ENCODE data around the gene AP2B1.
"Not testable (repeated sequence)": the region's sequence is repeated elsewhere in the genome, so short reads cannot be mapped to it uniquely, and the experiment has no call there.

The AP2B1 gene

GRCh38 chr17:35703308-35703707 lies 116.2 kb downstream of the AP2B1 start:
- DNase-seq, result not testable (repeated sequence)

- DNase-seq, result no peak
These were observed 118.1 kb downstream of the AP2B1 start for GRCh38 chr17:35705230-35705629.

DNA sequence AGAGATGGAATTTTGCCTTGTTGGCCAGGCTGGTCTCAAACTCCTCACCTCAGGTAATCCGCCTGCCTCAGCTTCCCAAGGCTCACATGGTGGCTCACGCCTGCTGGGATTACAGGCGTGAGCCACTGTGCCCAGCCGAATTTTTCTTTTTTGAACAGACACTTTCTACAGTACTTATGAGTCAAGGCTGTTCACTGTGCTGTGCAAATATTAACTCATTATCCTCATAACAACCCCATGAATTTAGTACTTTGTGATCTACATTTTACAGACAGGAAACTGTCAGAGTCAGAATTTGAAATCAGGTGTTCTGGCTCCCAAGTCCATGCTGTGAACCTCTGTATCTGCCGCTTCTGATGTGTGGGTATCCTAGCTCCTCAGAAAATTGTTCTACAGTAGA lies 118.6 kb downstream of the AP2B1 start:
- no peak for DNase-seq

- no peak for DNase-seq
These were observed 121.0 kb downstream of the AP2B1 start for GRCh38 chr17:35708149-35708548.

GRCh38 chr17:35708951-35709350 lies 121.8 kb downstream of the AP2B1 start:
- no peak for DNase-seq

DNA sequence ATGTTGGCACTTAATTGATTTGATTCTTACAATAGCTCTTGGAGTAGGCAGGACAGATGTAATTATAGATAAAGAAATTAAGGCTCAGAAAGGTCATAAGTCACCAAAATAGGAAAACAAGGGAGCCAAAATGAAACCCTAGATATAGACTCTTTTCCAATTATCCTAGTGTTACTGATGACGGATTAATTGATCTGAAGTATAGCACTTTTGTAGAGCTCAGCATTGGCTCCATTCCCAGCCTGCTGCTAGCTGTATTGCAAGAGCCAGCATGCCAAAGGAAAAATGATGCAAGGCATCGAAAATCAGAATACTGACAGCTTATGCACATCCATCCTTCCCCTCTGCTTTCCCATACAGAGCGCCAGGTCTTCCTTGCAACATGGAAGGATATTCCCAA lies 122.8 kb downstream of the AP2B1 start:
- no peak for DNase-seq

DNA sequence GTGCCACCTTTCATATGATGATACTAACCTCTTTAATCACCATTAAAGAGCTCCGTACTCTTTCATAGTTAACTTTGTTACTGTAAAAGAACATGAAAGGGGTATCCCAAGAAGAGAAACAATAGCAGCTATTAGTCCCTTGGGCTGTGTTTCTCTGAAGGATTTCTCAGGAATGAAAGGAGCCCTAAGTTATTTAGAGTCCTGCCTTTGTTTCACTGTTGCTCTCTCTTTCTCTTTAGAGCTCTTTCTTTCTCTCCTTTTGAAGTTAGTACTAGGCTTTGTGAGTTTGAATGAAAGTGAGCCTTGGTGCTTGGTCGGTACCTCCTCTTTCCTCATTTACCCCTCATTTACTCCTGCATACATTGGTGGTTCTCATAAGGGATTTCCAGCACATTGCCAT lies 123.8 kb downstream of the AP2B1 start:
- DNase-seq, result no peak

DNA sequence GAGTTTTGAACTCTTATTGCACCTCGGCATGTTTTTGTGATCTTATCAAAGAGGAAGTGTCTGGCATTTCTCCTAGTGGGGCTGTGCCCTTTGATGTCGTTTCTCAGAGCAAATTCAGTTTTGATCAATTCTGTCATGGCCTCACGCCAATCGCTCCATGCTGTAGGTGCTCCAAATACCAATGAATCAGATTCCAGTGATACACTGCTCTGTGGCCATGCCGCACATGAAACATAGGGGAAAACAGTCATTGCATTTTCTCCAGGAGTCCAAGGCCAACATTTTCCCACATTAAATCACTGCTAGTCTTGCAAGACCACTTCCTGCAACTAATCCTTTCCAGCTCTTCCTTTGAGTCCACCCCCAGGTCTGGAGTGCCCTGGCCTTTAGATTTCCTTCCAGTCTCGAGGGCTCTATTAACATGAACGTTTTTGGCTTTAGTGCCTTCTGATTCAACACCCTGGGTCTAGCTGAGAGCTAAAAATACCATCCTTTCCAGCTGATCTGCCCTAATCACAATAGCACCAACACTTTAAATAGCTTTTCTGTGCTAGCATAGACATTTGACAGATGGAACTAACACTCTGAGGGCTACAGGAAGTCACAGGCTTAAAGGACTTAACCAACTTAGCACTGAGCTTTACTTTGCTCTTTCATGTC lies 126.1 kb downstream of the AP2B1 start:
- DNase-seq, result no peak

- DNase-seq, result no peak
These were observed 127.9 kb downstream of the AP2B1 start for GRCh38 chr17:35714988-35715387.

GRCh38 chr17:35715416-35715815 lies 128.3 kb downstream of the AP2B1 start:
- DNase-seq, result no peak

- DNase-seq, result no peak
These were observed 129.1 kb downstream of the AP2B1 start for GRCh38 chr17:35716173-35716572.

GRCh38 chr17:35716897-35717465 lies 129.9 kb downstream of the AP2B1 start:
- no peak for DNase-seq

DNA sequence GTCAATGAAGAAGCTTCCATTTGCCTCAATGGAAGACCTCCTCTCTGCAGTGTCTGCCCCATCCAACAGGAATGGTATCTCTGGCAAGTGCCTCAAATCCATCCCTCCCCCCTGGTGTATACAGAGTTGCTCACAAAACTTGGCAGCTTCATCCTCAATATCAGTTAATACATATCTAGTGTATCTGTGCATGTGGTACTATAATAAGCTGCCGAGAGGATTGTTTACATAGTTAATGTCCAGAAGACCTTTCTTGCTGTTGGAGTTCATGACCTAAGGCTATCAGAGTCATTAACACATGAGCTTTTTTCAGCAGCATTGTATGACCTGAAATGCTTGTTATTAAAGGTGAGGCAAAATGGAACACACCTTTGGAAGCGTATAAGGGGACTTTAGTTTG lies 130.4 kb downstream of the AP2B1 start:
- no peak for DNase-seq

DNA sequence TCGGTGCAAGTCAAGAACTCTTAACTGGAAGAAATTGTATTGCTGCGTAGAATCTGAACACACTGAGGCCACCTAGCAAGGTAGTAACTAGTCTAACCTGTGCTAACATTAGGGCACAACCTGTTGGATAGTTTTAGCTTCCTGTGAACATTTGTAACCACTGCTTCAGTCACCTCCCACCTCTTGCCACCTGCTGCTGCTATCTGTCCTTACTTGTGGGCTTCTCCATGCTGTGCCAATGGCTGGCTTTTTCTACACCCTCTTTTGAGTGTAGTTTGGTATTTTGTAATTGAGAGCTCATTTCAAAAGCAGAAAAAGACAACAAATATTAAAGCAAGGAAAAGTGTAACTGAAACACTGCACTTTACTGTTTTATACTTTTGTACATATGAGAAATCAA lies 136.6 kb downstream of the AP2B1 start:
- DNase-seq, result no peak

- no peak for DNase-seq
These were observed 137.9 kb downstream of the AP2B1 start for GRCh38 chr17:35725058-35725457.

DNA sequence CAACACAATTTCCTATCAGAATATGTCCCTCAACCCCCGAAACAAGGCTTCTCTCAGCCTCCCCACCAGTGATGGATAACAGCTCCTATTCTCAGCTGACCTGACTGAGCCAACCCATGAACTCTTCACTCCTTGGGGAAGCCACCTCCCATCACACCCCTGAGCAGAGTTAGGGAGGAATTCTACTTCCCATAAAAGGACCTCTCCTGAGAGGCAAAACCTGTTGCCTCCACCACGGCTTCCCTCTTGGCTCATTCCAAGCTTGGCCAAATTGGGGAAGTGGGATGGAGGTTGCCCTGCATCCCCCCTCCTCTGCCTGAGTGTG lies 138.6 kb downstream of the AP2B1 start:
- no peak for DNase-seq

DNA sequence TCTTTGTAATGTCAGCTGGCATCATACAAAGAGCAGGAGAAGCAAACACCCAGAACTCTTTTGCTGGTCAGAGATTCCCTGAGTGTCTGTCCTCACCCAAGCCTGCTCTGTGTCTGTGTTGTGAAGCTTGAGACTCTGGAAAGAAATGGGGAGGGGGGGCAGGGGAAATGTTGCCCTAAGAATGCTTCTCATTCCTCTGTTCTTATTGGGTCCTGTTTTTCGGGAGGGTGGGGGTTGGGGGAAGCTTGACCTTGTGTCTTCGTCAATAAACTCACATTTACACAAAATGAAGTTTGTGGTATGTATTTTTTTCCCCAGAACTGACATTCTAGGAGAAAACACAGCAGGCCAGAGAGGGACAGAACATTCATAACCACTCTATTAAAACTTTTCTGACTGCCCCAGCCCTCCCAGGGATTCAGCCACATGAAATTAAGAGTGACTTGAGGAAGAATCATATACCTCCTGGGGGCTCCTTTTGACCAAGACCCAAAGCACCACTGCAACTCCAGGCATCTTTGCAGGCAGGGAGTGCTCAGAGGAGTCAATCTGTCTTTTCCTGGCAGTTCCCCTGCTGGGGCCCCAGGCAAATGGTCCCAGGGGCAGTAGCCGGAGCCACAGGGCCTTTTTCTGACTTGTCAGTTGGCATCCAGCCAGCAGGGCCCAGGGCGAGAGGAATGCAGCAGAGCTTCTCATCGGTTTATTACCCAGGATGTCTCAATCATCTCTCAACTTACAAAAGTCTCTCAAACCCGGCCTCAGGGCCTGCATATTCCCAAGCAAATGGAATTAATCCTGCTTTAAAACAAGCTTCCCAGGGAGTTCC lies 139.2 kb downstream of the AP2B1 start:
- DNase-seq, result no peak

- no peak for DNase-seq
These were observed 139.9 kb downstream of the AP2B1 start for GRCh38 chr17:35726953-35727460.

- no peak for DNase-seq
These were observed 140.5 kb downstream of the AP2B1 start for GRCh38 chr17:35727635-35728034.

DNA sequence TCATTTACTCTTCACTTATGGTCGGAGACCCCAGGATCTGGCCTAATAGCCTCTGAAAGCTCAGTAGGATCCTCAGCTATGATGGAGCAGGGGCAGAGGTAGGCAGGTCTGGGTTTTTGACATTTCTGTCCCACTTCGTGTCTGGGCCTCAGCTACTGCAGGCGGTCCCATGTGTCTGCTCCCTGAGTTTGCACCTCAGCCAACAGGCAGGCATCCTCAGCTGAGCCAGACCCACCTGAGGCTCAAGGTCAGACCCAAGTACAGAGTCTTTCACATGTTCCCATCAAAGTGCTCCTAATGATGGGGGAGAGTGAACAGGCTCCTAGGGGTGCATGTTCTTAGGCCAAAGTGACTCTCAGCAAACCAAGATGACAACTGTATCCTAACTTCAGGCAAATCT lies 141.4 kb downstream of the AP2B1 start:
- no peak for DNase-seq

DNA sequence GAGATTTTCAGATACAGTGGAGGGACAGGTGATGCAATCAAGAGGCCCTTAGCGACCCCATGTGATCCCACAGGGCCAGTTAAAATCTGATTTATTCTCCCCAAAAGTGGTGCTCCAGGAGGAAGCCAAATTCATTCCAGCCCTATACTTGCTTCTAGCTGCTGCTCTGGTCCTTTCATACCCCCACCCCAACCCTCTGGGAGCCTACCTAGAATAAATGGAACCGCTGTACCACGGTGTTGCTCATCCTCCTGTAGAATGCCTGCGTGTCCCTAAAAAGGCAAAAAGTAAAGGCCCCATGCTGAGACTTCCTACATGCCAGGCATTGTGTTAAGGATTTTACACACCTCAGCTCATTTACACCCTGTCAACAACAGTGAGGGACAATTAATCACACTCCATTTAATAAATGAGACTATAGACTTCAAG lies 142.3 kb downstream of the AP2B1 start:
- DNase-seq, result no peak

GRCh38 chr17:35730400-35731005 lies 143.4 kb downstream of the AP2B1 start:
- no peak for DNase-seq

- peak; percentile 31 for DNase-seq
These were observed 144.3 kb downstream of the AP2B1 start, which contains the start of gene RASL10B for GRCh38 chr17:35731239-35731916. TSS of gene RASL10B (plus strand) at chr17:35731639. CDS start at chr17:35735185, 3,546 bp downstream.

Measured in T-helper 9 cell (primary cell).